ENCODE measurements around the gene RELN. TPM values are rescaled to one million over a fixed set of nuclear protein-coding genes. Genes with fewer than 3 reads are reported as not detected.

The RELN gene
- total RNA-seq, 1 experiment from 2014 or later, result 0.20 TPM

GRCh38 chr7:103573479-103574058, 415.9 kb downstream of the RELN start:
- intact Hi-C loops (cut with micrococcal nuclease), result loop anchor here (2.0 to 10.0 kb wide), 3 partner anchors 583 to 1344 kb away; no protein-coding TSS in a partner anchor
- H3K36me3 ChIP-seq (ENCODE audit: control insufficient read depth in 1 of 2, insufficient read depth in 2 of 2, low read length in 2 of 2), result no peaks in the 10 kb centered on the region
- ChIA-PET RAD21 (ENCODE audit: low non-redundant PET in 1 of 2, low total read pairs in 2 of 2, uncharacterized antibody in 2 of 2, unreplicated experiment in 2 of 2) (no interaction called here), CTCF (no interaction called here), POLR2A (no interaction called here)
- H3K27ac ChIP-seq (ENCODE audit: low read depth, low read length), result no peak overlapping the region
- no peak overlapping the region for H3K4me3 ChIP-seq (replicated peaks in 1 of 2; ENCODE audit: low read depth in 1 of 2, low read length in 2 of 2)
- H3K9me2 ChIP-seq (ENCODE audit: insufficient read depth), result no peaks in the 10 kb centered on the region
- peak; percentile 61 for TF ChIP-seq RAD21 (IDR thresholded peaks at IDR 0.05; ENCODE audit: low read depth)
- no peak for TF ChIP-seq POLR2A (IDR thresholded peaks at IDR 0.05; ENCODE audit: borderline replicate concordance, extremely low read depth, insufficient read depth, insufficient read length)
- TF ChIP-seq ZNF274 (IDR thresholded peaks at IDR 0.05; ENCODE audit: low read depth, low read length), result no peak
- no peak for TF ChIP-seq SP1 (IDR thresholded peaks at IDR 0.05; ENCODE audit: low read depth)
- peak; percentile 30 to 71 (median 46); a peak in 4 of 6 replicates for TF ChIP-seq CTCF (IDR thresholded peaks at IDR 0.05 in 2 of 3, conservative IDR thresholded peaks at IDR 0.05 in 1 of 3; ENCODE audit: borderline replicate concordance in 1 of 3, insufficient read depth in 1 of 3, low read depth in 2 of 3, low read length in 2 of 3)
- no peak overlapping the region for H3K4me2 ChIP-seq (ENCODE audit: low read length)
- no peaks in the 10 kb centered on the region for H3K9me3 ChIP-seq (ENCODE audit: control insufficient read depth in 1 of 2, insufficient read depth in 1 of 2, low read depth in 1 of 2, low read length in 2 of 2)
- H3K9ac ChIP-seq (ENCODE audit: low read length), result no peak overlapping the region
- no peak overlapping the region for H2AFZ ChIP-seq (ENCODE audit: low read depth, low read length, poor library complexity, severe bottlenecking)
- H3K4me1 ChIP-seq (ENCODE audit: control insufficient read depth in 1 of 2, insufficient read depth in 2 of 2, low read length in 2 of 2), result no peaks in the 10 kb centered on the region
- peaks cover 59% of the 10 kb centered on the region for H3K27me3 ChIP-seq (ENCODE audit: insufficient read depth, low read length)
- H4K20me1 ChIP-seq (ENCODE audit: insufficient read depth), result no peaks in the 10 kb centered on the region
- peak; percentile 18 for DNase-seq (ENCODE audit: low read depth, low spot score)
- H3K79me2 ChIP-seq (ENCODE audit: insufficient read depth, low read length), result no peaks in the 10 kb centered on the region
- BruUV-seq (replicated peaks), result no TSS peak
- ATAC-seq, result no peak

DNA sequence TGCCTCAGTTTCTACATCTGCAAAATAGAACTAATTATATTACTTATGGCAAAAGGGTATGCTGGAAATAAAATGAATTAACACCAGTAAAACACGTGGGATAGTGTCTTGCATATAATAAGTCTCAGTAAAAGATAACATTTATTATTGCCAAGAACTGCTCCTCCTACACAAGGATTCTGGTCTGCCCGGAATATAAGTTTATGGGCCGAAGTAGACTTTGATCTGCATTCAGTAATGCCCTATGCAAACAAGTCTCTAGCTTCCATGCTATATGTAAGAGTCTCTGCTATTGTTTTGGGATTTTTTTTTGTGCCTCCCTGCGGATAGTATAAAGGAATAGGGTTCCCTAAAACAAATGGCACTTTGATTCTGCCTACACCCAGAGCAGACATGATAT, 417.9 kb downstream of the RELN start:
- Histone ChIP-seq H3K4me1 (ENCODE audit: control insufficient read depth in 1 of 2, insufficient read depth in 2 of 2, low read length in 2 of 2) (no peaks in the 10 kb centered on the region), H3K9ac (ENCODE audit: low read length) (no peak overlapping the region), H3K9me2 (ENCODE audit: insufficient read depth) (no peaks in the 10 kb centered on the region), H3K9me3 (ENCODE audit: control insufficient read depth in 1 of 2, insufficient read depth in 1 of 2, low read depth in 1 of 2, low read length in 2 of 2) (no peaks in the 10 kb centered on the region), H3K79me2 (ENCODE audit: insufficient read depth, low read length) (no peaks in the 10 kb centered on the region), H4K20me1 (ENCODE audit: insufficient read depth) (no peaks in the 10 kb centered on the region), H3K36me3 (ENCODE audit: control insufficient read depth in 1 of 2, insufficient read depth in 2 of 2, low read length in 2 of 2) (no peaks in the 10 kb centered on the region), H2AFZ (ENCODE audit: low read depth, low read length, poor library complexity, severe bottlenecking) (no peak overlapping the region), H3K4me3 (replicated peaks in 1 of 2; ENCODE audit: low read depth in 1 of 2, low read length in 2 of 2) (no peak overlapping the region), H3K27ac (ENCODE audit: low read depth, low read length) (no peak overlapping the region), H3K27me3 (ENCODE audit: insufficient read depth, low read length) (peaks cover 63% of the 10 kb centered on the region), H3K4me2 (ENCODE audit: low read length) (no peak overlapping the region)
- BruUV-seq (replicated peaks), result no TSS peak
- no peak for DNase-seq (ENCODE audit: low read depth, low spot score)
- intact Hi-C loops (cut with micrococcal nuclease), result loop anchor here (5.0 to 10.0 kb wide), 2 partner anchors 1283 to 1346 kb away; no protein-coding TSS in a partner anchor
- POLR2A ChIA-PET, result no interaction called here
- RAD21 ChIA-PET (ENCODE audit: low non-redundant PET in 1 of 2, low total read pairs in 2 of 2, uncharacterized antibody in 2 of 2, unreplicated experiment in 2 of 2), result no interaction called here
- CTCF ChIA-PET, result interaction anchor here (1.5 kb wide), 1 partner anchor 13 kb away, joined by 3 read pairs; no protein-coding TSS in a partner anchor
- no peak for ATAC-seq
- TF ChIP-seq EZH2phosphoT487 (IDR thresholded peaks at IDR 0.05; ENCODE audit: borderline replicate concordance), result no peak
- TF ChIP-seq TCF7L2 (IDR thresholded peaks at IDR 0.05; ENCODE audit: borderline replicate concordance, extremely low read depth, insufficient read depth, insufficient read length), result no peak
- no peak for TF ChIP-seq JUND (IDR thresholded peaks at IDR 0.05)
- no peak for TF ChIP-seq REST (IDR thresholded peaks at IDR 0.05; ENCODE audit: low read depth)
- no peak for TF ChIP-seq CBX3 (IDR thresholded peaks at IDR 0.05; ENCODE audit: low read depth)
- TF ChIP-seq ZNF274 (IDR thresholded peaks at IDR 0.05; ENCODE audit: low read depth, low read length), result no peak
- no peak for TF ChIP-seq EZH2 (IDR thresholded peaks at IDR 0.05)
- no peak for TF ChIP-seq CEBPB (IDR thresholded peaks at IDR 0.05; ENCODE audit: low read depth)
- no peak for TF ChIP-seq FOSL1 (IDR thresholded peaks at IDR 0.05; ENCODE audit: low read depth)
- TF ChIP-seq SP1 (IDR thresholded peaks at IDR 0.05; ENCODE audit: low read depth), result no peak

Data from HCT116 (cell line).